Fibroblast of upper back skin (primary cell): ENCODE measurements around the gene GALNT6.
A peak's percentile ranks its signal among the peaks of the same experiment; 100 is the strongest.

Experiments used
- DNase-seq: peaks from one replicate; pipeline ENCODE4 v3.0.0-alpha.2; 2013

The GALNT6 gene

GRCh38 chr12:51391283-51392123, at the start of gene GALNT6:
GALNT6 (minus strand) TSS chr12:51391406; CDS start chr12:51379781, 11,625 bp downstream.
- no peak for DNase-seq

GRCh38 chr12:51439330-51439729, 48.1 kb upstream of the GALNT6 start:
- DNase-seq = no peak

GRCh38 chr12:51437431-51437830, 46.2 kb upstream of the GALNT6 start:
- no peak for DNase-seq

GRCh38 chr12:51434305-51434704, 43.1 kb upstream of the GALNT6 start:
- DNase-seq = peak; percentile 11

GRCh38 chr12:51432921-51433320, 41.7 kb upstream of the GALNT6 start:
- no peak for DNase-seq

GRCh38 chr12:51430196-51430895, 39.1 kb upstream of the GALNT6 start:
- no peak for DNase-seq

- no peak for DNase-seq
Observed at GRCh38 chr12:51429700-51430099, 38.5 kb upstream of the GALNT6 start.

GRCh38 chr12:51428256-51428655, 37.0 kb upstream of the GALNT6 start:
- no peak for DNase-seq

GRCh38 chr12:51424662-51425539, 33.7 kb upstream of the GALNT6 start, which contains the start of gene SLC4A8:
SLC4A8 (plus strand) TSS chr12:51424831; CDS start chr12:51424988, 157 bp downstream.
- peak; percentile 87 for DNase-seq

GRCh38 chr12:51424094-51424661, 33.0 kb upstream of the GALNT6 start:
- no peak for DNase-seq

- peak; percentile 76 for DNase-seq
Observed at GRCh38 chr12:51421266-51421884, 30.2 kb upstream of the GALNT6 start.

GRCh38 chr12:51419425-51420193, 28.4 kb upstream of the GALNT6 start:
- peak; percentile 14 for DNase-seq

GRCh38 chr12:51417826-51418225, 26.6 kb upstream of the GALNT6 start:
- DNase-seq = no peak

GRCh38 chr12:51415931-51416330, 24.7 kb upstream of the GALNT6 start:
- no peak for DNase-seq

GRCh38 chr12:51413791-51414190, 22.6 kb upstream of the GALNT6 start:
- no peak for DNase-seq

- DNase-seq = no peak
Observed at GRCh38 chr12:51413149-51413548, 21.9 kb upstream of the GALNT6 start.

GRCh38 chr12:51409846-51410245, 18.6 kb upstream of the GALNT6 start:
- DNase-seq = no peak

- DNase-seq = no peak
Observed at GRCh38 chr12:51407604-51408003, 16.4 kb upstream of the GALNT6 start.

GRCh38 chr12:51406859-51407258, 15.7 kb upstream of the GALNT6 start:
- DNase-seq = no peak

- no peak for DNase-seq
Observed at GRCh38 chr12:51406290-51406689, 15.1 kb upstream of the GALNT6 start.

- DNase-seq = no peak
Observed at GRCh38 chr12:51405801-51406207, 14.6 kb upstream of the GALNT6 start.
